ENCODE measurements around the gene DLG1. TPM values are rescaled to one million over a fixed set of nuclear protein-coding genes. Genes with fewer than 3 reads are reported as not detected.
"Not testable (repeated sequence)": the region's sequence is repeated elsewhere in the genome, so short reads cannot be mapped to it uniquely, and the experiment has no call there.

Gene DLG1
- polyA plus RNA-seq, 4 donors, result 68.7 to 98.7 (median 88.6) TPM

- no peak for DNase-seq (ENCODE audit: low read depth in 4 of 4, low spot score in 3 of 4)
Measured at GRCh38 chr3:197038679-197039462, 259.5 kb downstream of the DLG1 start.

GRCh38 chr3:197035577-197035976 is 262.8 kb downstream of the DLG1 start:
- DNase-seq (ENCODE audit: low read depth in 4 of 4, low spot score in 3 of 4), result no peak

GRCh38 chr3:197034778-197035177 is 263.6 kb downstream of the DLG1 start:
- not testable (repeated sequence) for DNase-seq (ENCODE audit: low read depth in 4 of 4, low spot score in 3 of 4)

- DNase-seq (ENCODE audit: low read depth in 4 of 4, low spot score in 3 of 4), result not testable (repeated sequence)
Measured at GRCh38 chr3:197033764-197034163, 264.6 kb downstream of the DLG1 start.

- DNase-seq (ENCODE audit: low read depth in 4 of 4, low spot score in 3 of 4), result no peak
Measured at GRCh38 chr3:197031315-197032285, 266.8 kb downstream of the DLG1 start.

- DNase-seq (ENCODE audit: low read depth in 4 of 4, low spot score in 3 of 4), result no peak
Measured at GRCh38 chr3:197030379-197031314, 267.8 kb downstream of the DLG1 start.

- no peak for DNase-seq (ENCODE audit: low read depth in 4 of 4, low spot score in 3 of 4)
Measured at GRCh38 chr3:197029511-197030167, 268.8 kb downstream of the DLG1 start, which contains the start of gene MELTF. MELTF (minus strand) TSS chr3:197029817; CDS start chr3:197029702, 115 bp downstream.

GRCh38 chr3:197028728-197029510 is 269.5 kb downstream of the DLG1 start:
- DNase-seq (ENCODE audit: low read depth in 4 of 4, low spot score in 3 of 4), result no peak

GRCh38 chr3:197027896-197028727 is 270.3 kb downstream of the DLG1 start:
- no peak for DNase-seq (ENCODE audit: low read depth in 4 of 4, low spot score in 3 of 4)

- DNase-seq (ENCODE audit: low read depth in 4 of 4, low spot score in 3 of 4), result no peak
Measured at GRCh38 chr3:197027151-197027895, 271.1 kb downstream of the DLG1 start.

GRCh38 chr3:197026481-197026866 is 271.9 kb downstream of the DLG1 start:
- no peak for DNase-seq (ENCODE audit: low read depth in 4 of 4, low spot score in 3 of 4)

- no peak for DNase-seq (ENCODE audit: low read depth in 4 of 4, low spot score in 3 of 4)
Measured at GRCh38 chr3:197025736-197026480, 272.5 kb downstream of the DLG1 start.

- no peak for DNase-seq (ENCODE audit: low read depth in 4 of 4, low spot score in 3 of 4)
Measured at GRCh38 chr3:197024881-197025735, 273.3 kb downstream of the DLG1 start.

GRCh38 chr3:197023998-197024651 is 274.3 kb downstream of the DLG1 start:
- DNase-seq (ENCODE audit: low read depth in 4 of 4, low spot score in 3 of 4), result no peak
